Tibial nerve (tissue), 4 donors: ENCODE data around the gene LHPP. TPM values are rescaled to one million over a fixed set of nuclear protein-coding genes. Genes with fewer than 3 reads are reported as not detected.

Experiments
- DNase-seq, 2 donors: peaks; one replicate each; pipeline ENCODE4 v3.0.0-alpha.2; 2019; ENCODE audit warnings: low spot score in 2 of 2
- H3K27ac ChIP-seq, 4 donors: fragments of 200-600 bp; sonication (generic) in 3 of 4; one replicate each; pipeline ENCODE4 v1.5.1; 2017 to 2019; ENCODE audit warnings: mild to moderate bottlenecking in 1 of 4
- H3K27me3 ChIP-seq, 2 donors: fragments of 200-600 bp; sonication (generic) in 1 of 2; one replicate each; pipeline versions ENCODE4 v1.5.1 to v1.6.0; 2017 to 2019
- H3K36me3 ChIP-seq, 3 donors: fragments of 200-600 bp; sonication (generic); one replicate each; pipeline ENCODE4 v1.5.1; 2018 to 2019
- H3K4me1 ChIP-seq, 4 donors: fragments of 200-600 bp; sonication (generic) in 3 of 4; one replicate each; pipeline ENCODE4 v1.5.1; 2017 to 2019
- H3K4me3 ChIP-seq, 4 donors: fragments of 200-600 bp; sonication (generic) in 3 of 4; one replicate each; pipeline ENCODE4 v1.5.1; 2017 to 2019; ENCODE audit warnings: mild to moderate bottlenecking in 1 of 4, moderate library complexity in 1 of 4
- H3K9me3 ChIP-seq, 4 donors: fragments of 200-600 bp; sonication (generic) in 3 of 4; one replicate each; pipeline ENCODE4 v1.5.1; 2017 to 2019
- EP300 ChIP-seq, 2 donors: sonication (generic); formaldehyde crosslinking; IDR thresholded peaks; one replicate each; pipeline ENCODE4 v1.6.1; 2017; ENCODE audit warnings: antibody characterized with exemption in 2 of 2, mild to moderate bottlenecking in 1 of 2
- POLR2A ChIP-seq, 2 donors: fragments of 450-650 bp; IDR thresholded peaks; one replicate each; pipeline ENCODE4 v1.6.1; 2017; ENCODE audit warnings: antibody characterized with exemption in 2 of 2, mild to moderate bottlenecking in 2 of 2, moderate library complexity in 2 of 2
- WGBS, 2 donors: methylation state at CpG; one replicate each; pipeline ENCODE4 v1.1.5; 2018; 5-methylcytosine and 5-hydroxymethylcytosine counted together
- total RNA-seq, 4 donors: library from RNA; depleted of rRNA; stranded (reverse); fragments of >200 nt; gene quantifications; one replicate each; pipeline ENCODE4 v1.1.0, GENCODE V29; 2016
- TF ChIP-seq, protein P1 (sequence below), 5 experiments: fragments of 200-600 bp in 3 of 5; fragments of 450-650 bp in 2 of 5; sonication (generic) in 3 of 5; IDR thresholded peaks; one replicate each; pipeline ENCODE4 v1.5.1; 2016 to 2019; ENCODE audit warnings: antibody characterized with exemption in 5 of 5, mild to moderate bottlenecking in 3 of 5, moderate library complexity in 2 of 5

The LHPP gene
- total RNA-seq, 4 donors from 2014 or later = 25.5 to 211 (median 123) TPM

DNA sequence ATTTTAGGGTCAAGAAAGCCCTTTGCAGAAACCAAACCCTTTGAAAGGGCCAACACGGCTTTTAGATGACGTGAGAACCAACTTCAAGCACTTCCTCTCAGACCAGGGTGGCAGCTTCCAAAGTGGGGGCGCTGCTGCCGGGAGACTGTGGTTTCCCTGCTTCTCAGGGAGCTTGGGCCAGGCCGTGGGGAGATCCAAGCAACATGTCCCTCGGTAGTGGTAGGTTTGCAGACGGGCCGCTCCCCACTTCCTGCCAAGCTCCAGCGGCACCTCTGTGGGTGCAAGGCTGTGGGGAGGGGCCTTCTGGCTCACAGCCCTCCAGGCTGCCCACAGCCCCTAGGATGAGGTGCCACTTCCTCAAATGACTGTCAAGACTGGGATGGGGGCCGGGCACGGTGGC is 150.1 kb downstream of the LHPP start:
- no peak for DNase-seq
- peaks cover 0 to 15% (median 0%) of the 10 kb centered on the region in 3 donors for H3K36me3 ChIP-seq
- no peaks in the 10 kb centered on the region for H3K9me3 ChIP-seq
- TF ChIP-seq, protein P1, sequence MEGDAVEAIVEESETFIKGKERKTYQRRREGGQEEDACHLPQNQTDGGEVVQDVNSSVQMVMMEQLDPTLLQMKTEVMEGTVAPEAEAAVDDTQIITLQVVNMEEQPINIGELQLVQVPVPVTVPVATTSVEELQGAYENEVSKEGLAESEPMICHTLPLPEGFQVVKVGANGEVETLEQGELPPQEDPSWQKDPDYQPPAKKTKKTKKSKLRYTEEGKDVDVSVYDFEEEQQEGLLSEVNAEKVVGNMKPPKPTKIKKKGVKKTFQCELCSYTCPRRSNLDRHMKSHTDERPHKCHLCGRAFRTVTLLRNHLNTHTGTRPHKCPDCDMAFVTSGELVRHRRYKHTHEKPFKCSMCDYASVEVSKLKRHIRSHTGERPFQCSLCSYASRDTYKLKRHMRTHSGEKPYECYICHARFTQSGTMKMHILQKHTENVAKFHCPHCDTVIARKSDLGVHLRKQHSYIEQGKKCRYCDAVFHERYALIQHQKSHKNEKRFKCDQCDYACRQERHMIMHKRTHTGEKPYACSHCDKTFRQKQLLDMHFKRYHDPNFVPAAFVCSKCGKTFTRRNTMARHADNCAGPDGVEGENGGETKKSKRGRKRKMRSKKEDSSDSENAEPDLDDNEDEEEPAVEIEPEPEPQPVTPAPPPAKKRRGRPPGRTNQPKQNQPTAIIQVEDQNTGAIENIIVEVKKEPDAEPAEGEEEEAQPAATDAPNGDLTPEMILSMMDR (IDR thresholded peaks at IDR 0.05) = no peak
- TF ChIP-seq POLR2A (IDR thresholded peaks at IDR 0.05) (no peak), EP300 (IDR thresholded peaks at IDR 0.05) (no peak)
- H3K27me3 ChIP-seq = no peaks in the 10 kb centered on the region
- WGBS, 2 donors = 74 to 86% methylated on average over 11 of the region's 11 CpGs
- peaks cover 0 to 67% (median 39%) of the 10 kb centered on the region in 4 donors for H3K4me1 ChIP-seq
- peak overlapping the region; percentile 22 to 83 (median 76) for H3K27ac ChIP-seq
- H3K4me3 ChIP-seq = no peak overlapping the region

DNA sequence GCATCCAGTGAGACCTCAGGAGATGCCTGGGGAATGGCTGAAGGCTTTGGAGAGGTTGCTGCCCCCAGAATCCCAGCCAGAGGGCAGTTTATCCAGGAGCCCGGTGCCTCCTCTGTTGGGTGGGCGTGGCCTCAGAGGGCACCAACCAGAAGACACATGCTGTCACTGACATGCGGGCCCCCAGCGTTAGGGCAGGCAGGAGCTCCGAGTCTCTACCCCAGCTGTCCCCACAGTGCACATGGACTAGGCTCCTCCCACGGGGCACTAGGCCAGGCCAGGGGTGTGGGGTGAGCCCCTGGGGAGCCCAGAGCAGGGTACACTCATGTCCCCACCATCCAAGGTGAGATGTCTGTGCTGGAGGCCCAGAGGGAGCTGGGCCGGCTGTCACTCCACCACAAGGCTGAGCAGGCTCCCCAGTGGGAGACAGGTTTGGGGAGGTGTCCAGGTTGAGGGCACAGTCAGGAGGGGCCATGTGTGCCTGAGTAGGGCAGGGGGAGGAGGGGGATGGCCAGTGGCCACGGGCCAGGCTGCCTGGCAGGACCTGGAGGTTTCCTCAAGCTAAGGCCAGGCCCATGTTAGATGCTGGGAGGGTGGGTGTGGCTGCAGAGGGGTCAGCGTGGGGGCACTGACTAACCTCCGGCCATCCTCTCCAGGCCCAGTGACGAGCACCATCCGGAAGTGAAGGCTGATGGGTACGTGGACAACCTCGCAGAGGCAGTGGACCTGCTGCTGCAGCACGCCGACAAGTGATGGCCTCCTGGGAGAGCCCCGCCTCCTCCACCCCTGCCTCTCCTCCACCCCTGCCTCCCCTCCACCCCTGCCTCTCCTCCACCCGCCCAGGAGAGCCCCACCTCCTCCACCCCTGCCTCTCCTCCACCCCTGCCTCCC is 151.2 kb downstream of the LHPP start:
- WGBS, 2 donors = 32 to 46% methylated on average over 13 to 18 of the region's 18 CpGs
- H3K4me3 ChIP-seq = no peak overlapping the region
- H3K4me1 ChIP-seq = peaks cover 0 to 63% (median 36%) of the 10 kb centered on the region in 4 donors
- peaks cover 0 to 27% (median 0%) of the 10 kb centered on the region in 3 donors for H3K36me3 ChIP-seq
- TF ChIP-seq EP300 (IDR thresholded peaks at IDR 0.05) (no peak), POLR2A (IDR thresholded peaks at IDR 0.05) (no peak)
- TF ChIP-seq, protein P1 (IDR thresholded peaks at IDR 0.05) = no peak
- H3K27me3 ChIP-seq = no peaks in the 10 kb centered on the region
- DNase-seq = no peak
- no peaks in the 10 kb centered on the region for H3K9me3 ChIP-seq
- peak overlapping the region; percentile 8 to 83 (median 76) for H3K27ac ChIP-seq

DNA sequence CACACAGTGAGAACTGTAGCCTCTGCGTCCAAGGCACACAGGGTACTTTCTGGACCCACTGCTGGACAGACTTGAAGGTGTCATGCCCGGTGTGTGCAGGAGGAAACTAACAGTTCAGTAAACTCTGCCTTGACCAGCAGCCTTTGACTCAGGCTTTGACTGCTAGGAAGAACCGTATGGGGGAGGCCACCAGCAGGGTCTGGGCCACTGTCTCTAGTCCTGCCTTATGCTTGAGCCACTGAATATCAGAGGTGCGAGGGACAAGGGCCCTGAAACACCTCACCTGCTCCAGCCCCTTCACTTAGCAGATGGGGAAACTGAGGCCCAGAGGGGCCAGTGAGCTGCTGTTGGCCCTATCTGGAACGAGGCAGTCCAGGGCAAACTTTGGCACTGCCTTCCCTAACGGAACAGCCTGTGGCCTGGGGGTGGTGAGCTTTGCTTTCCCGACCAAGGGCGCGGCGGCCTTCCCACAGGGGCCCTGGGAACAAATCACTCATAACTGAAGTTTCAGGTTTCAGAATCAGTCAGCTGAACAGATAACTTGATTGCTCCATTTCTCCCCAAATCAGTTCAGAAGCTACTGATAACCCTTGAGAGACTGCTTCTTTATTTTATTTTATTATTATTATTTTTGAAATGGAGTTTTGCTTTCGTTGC is 152.5 kb downstream of the LHPP start:
- Histone ChIP-seq H3K36me3 (peaks cover 0 to 35% (median 0%) of the 10 kb centered on the region in 3 donors), H3K27me3 (no peaks in the 10 kb centered on the region), H3K4me3 (no peak overlapping the region), H3K9me3 (no peaks in the 10 kb centered on the region), H3K27ac (peak overlapping the region in 3 of 4 donors; percentile 71 to 83 (median 82)), H3K4me1 (peaks cover 0 to 64% (median 46%) of the 10 kb centered on the region in 4 donors)
- no peak for DNase-seq
- TF ChIP-seq, protein P1 (IDR thresholded peaks at IDR 0.05) = no peak
- TF ChIP-seq EP300 (IDR thresholded peaks at IDR 0.05) = no peak
- TF ChIP-seq POLR2A (IDR thresholded peaks at IDR 0.05) = no peak
- 63 to 82% methylated on average over 11 of the region's 11 CpGs for WGBS, 2 donors

DNA sequence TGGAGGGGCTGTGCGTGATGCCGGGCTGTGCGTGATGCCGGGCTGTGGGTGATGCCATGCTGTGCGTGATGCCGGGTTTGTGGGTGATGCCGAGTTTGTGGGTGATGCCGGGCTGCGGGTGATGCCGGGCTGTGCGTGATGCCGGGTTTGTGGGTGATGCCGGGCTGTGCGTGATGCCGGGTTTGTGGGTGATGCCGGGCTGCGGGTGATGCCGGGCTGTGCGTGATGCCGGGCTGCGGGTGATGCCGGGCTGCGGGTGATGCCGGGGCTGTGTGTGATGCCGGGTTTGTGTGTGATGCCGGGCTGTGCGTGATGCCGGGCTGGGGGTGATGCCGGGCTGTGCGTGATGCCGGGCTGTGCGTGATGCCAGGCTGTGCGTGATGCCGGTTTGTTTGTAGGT is 153.6 kb downstream of the LHPP start:
- H3K27me3 ChIP-seq = no peaks in the 10 kb centered on the region
- TF ChIP-seq EP300 (IDR thresholded peaks at IDR 0.05) (no peak), POLR2A (IDR thresholded peaks at IDR 0.05) (no peak)
- TF ChIP-seq, protein P1 (IDR thresholded peaks at IDR 0.05) = no peak
- peaks cover 0 to 69% (median 53%) of the 10 kb centered on the region in 4 donors for H3K4me1 ChIP-seq
- H3K27ac ChIP-seq = peak overlapping the region in 1 of 4 donors; percentile 82
- no peak for DNase-seq
- H3K4me3 ChIP-seq = no peak overlapping the region
- peaks cover 0 to 35% (median 0%) of the 10 kb centered on the region in 3 donors for H3K36me3 ChIP-seq
- WGBS, 2 donors = 93 to 94% methylated on average over 32 to 33 of the region's 34 CpGs
- no peaks in the 10 kb centered on the region for H3K9me3 ChIP-seq
